HFF-Myc (cell line): ENCODE data around the gene TBCE.

ENCODE experiments used
- DNase-seq: peaks from one replicate; pipeline ENCODE4 v3.0.0-alpha.2; 2011; ENCODE audit warnings: low read depth; ENCODE audit errors: extremely low read depth
- H3K4me3 ChIP-seq: replicated peaks from 2 replicates; pipeline ENCODE4 v1.5.1; 2011; ENCODE audit warnings: low read depth, mild to moderate bottlenecking, control low read depth, low read length
- CTCF ChIP-seq: IDR thresholded peaks from 2 replicates; pipeline ENCODE4 v1.5.1; 2012; ENCODE audit warnings: mild to moderate bottlenecking, low read depth, low read length, control low read depth; ENCODE audit errors: missing control alignments

Gene TBCE

GRCh38 chr1:235486321-235486720 is 119.1 kb downstream of the TBCE start:
- TF ChIP-seq CTCF: no peak
- no peak for DNase-seq
- H3K4me3 ChIP-seq: no peak overlapping the region

GRCh38 chr1:235491644-235492043 is 124.4 kb downstream of the TBCE start:
- no peak overlapping the region for H3K4me3 ChIP-seq
- DNase-seq: no peak
- TF ChIP-seq CTCF: no peak

DNA sequence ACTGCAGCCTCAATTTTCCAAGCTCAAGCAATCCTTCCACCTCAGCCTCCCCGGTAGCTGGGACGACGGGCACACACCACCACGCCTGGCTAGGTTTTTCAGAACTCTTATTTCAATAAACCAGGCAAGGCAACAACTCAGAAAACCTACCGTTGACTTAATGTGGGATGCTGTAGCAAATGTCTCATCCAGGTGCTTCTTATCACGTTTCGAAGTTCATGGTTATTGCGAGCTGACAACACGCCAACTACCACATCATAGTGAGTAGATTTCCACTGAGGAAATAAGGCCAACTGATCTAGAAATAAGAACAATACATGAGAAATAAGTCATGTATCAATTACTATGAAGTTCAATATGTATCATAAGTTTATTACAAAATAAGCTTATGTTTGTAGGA is 127.3 kb downstream of the TBCE start:
- no peak overlapping the region for H3K4me3 ChIP-seq
- no peak for DNase-seq
- no peak for TF ChIP-seq CTCF

GRCh38 chr1:235495030-235495429 is 127.8 kb downstream of the TBCE start:
- TF ChIP-seq CTCF: no peak
- H3K4me3 ChIP-seq: no peak overlapping the region
- no peak for DNase-seq

- H3K4me3 ChIP-seq: no peak overlapping the region
- DNase-seq: no peak
- no peak for TF ChIP-seq CTCF
These were observed 128.3 kb downstream of the TBCE start for GRCh38 chr1:235495551-235495950.

DNA sequence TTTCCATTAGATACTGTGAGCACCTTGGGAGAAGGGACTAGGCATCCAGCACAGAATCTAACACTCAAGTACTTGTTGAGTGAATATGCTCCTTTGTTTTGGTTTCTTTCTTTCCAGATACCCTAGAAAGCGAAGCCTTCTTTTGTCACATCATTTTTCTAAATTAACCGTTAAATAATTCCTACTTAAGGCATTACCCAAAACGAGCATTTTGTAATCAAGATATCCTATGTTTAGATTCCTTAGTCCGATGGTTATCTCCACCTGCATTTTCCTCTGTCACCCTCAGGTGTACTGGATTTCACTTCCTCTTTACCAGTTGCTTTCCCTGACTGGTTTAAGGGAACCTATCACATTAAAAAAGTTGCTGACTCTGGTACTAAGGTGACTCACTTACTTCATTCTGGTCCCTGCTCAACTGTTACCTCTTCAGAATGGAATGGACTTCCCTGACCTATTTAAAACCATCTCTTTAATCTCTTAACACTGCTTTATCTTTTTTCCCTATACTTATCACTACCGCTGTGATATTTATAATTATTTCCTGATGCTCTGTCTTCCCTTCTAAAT is 133.8 kb downstream of the TBCE start:
- no peak overlapping the region for H3K4me3 ChIP-seq
- DNase-seq: no peak
- TF ChIP-seq CTCF: no peak
